ENCODE results near the gene G6PD. TPM values are rescaled to one million over a fixed set of nuclear protein-coding genes. Genes with fewer than 3 reads are reported as not detected.

G6PD gene
- total RNA-seq, 1 donor from 2014 or later: 20.0 TPM

GRCh38 chrX:154513716-154514115 is 32.9 kb downstream of the G6PD start:
- Histone ChIP-seq H3K4me3 (ENCODE audit: low read depth, low read length) (no peak overlapping the region), H3K27me3 (ENCODE audit: control insufficient read depth, insufficient read depth, low read length) (no peaks in the 10 kb centered on the region), H3K36me3 (ENCODE audit: control insufficient read depth, insufficient read depth, low read length) (peaks cover 2% of the 10 kb centered on the region)
- FAIRE-seq (no peak), DNase-seq (ENCODE audit: low read depth) (no peak)
- TF ChIP-seq, protein P1, sequence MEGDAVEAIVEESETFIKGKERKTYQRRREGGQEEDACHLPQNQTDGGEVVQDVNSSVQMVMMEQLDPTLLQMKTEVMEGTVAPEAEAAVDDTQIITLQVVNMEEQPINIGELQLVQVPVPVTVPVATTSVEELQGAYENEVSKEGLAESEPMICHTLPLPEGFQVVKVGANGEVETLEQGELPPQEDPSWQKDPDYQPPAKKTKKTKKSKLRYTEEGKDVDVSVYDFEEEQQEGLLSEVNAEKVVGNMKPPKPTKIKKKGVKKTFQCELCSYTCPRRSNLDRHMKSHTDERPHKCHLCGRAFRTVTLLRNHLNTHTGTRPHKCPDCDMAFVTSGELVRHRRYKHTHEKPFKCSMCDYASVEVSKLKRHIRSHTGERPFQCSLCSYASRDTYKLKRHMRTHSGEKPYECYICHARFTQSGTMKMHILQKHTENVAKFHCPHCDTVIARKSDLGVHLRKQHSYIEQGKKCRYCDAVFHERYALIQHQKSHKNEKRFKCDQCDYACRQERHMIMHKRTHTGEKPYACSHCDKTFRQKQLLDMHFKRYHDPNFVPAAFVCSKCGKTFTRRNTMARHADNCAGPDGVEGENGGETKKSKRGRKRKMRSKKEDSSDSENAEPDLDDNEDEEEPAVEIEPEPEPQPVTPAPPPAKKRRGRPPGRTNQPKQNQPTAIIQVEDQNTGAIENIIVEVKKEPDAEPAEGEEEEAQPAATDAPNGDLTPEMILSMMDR (IDR thresholded peaks at IDR 0.05; ENCODE audit: insufficient read depth, low read length, severe bottlenecking): no peak

DNA sequence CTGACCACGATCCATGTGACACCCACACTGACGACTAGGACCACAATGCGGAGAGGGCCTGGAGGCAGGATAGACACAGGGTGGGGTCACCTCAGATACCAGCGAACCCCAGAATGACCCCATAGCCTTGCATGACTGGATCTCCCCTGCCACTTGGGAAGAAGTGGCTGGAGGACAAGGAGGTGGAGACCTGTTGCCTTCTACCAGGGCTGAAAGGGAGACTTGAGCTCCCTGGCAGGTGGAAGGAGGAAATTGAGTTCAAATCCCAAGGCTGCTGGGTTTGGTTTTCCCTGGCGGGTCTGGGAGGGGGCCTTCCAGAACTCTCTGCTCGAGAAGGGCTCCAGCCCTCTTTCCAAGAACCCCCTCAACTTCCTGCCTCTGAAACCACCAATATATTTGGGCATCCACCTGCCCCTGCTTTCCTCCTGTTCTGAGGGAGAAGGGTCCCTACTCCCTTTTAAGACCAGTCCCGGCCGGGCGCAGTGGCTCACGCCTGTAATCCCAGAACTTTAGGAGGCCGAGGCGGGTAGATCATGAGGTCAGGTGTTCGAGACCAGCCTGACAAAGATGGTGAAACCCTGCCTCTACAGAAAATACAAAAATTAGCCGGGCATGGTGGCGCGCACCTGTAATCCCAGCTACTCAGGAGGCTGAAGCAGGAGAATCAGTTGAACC is 33.6 kb downstream of the G6PD start:
- Histone ChIP-seq H3K4me3 (ENCODE audit: low read depth, low read length) (no peak overlapping the region), H3K36me3 (ENCODE audit: control insufficient read depth, insufficient read depth, low read length) (peaks cover 3% of the 10 kb centered on the region), H3K27me3 (ENCODE audit: control insufficient read depth, insufficient read depth, low read length) (no peaks in the 10 kb centered on the region)
- DNase-seq (ENCODE audit: low read depth) (no peak), FAIRE-seq (no peak)
- TF ChIP-seq, protein P1 (IDR thresholded peaks at IDR 0.05; ENCODE audit: insufficient read depth, low read length, severe bottlenecking): no peak

DNA sequence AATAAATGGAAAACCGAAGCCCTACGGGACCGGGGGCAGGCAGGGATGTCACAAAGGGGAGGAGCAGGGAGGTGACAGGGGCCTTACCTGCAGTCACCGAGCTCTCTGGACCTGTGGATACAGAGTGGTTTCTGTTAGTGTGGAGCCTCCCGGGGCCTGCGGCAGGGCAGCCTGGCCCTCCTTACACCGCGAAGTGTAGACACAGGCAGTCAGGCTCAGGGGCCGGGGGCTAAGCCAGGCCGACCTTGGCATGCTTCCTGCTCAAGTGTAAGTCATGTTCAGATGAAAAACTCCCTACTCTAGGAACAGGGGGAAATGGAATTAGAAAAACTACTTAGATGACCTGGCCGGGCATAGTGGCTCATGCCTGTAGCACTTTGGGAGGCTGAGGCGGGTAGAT is 34.9 kb downstream of the G6PD start:
- TF ChIP-seq, protein P1 (IDR thresholded peaks at IDR 0.05; ENCODE audit: insufficient read depth, low read length, severe bottlenecking): no peak
- DNase-seq (ENCODE audit: low read depth) (no peak), FAIRE-seq (no peak)
- Histone ChIP-seq H3K36me3 (ENCODE audit: control insufficient read depth, insufficient read depth, low read length) (peaks cover 3% of the 10 kb centered on the region), H3K27me3 (ENCODE audit: control insufficient read depth, insufficient read depth, low read length) (no peaks in the 10 kb centered on the region), H3K4me3 (ENCODE audit: low read depth, low read length) (no peak overlapping the region)

- DNase-seq (ENCODE audit: low read depth): no peak
- Histone ChIP-seq H3K36me3 (ENCODE audit: control insufficient read depth, insufficient read depth, low read length) (peaks cover 3% of the 10 kb centered on the region), H3K27me3 (ENCODE audit: control insufficient read depth, insufficient read depth, low read length) (no peaks in the 10 kb centered on the region), H3K4me3 (ENCODE audit: low read depth, low read length) (no peak overlapping the region)
- TF ChIP-seq, protein P1 (IDR thresholded peaks at IDR 0.05; ENCODE audit: insufficient read depth, low read length, severe bottlenecking): no peak
- no peak for FAIRE-seq
Measured at GRCh38 chrX:154509455-154509854, 37.2 kb downstream of the G6PD start.

DNA sequence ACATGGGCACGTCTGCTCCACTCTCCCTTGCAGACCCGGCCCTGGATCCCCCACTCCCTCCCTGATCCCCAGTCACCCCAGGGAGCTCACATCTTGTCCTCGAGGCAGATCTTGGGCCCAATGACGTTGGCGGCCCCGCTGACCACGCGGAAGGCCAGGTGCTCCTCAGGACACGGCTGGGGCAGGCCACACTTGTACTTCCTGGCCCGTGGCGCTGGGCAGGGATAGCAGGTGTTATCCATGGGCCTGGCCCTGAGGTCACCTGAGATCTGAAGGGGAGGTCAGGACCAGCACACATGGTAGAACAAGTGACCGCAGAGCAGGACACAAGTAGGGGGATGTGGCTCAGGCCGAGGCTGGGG is 38.3 kb downstream of the G6PD start:
- Histone ChIP-seq H3K36me3 (ENCODE audit: control insufficient read depth, insufficient read depth, low read length) (peaks cover 3% of the 10 kb centered on the region), H3K4me3 (ENCODE audit: low read depth, low read length) (no peak overlapping the region), H3K27me3 (ENCODE audit: control insufficient read depth, insufficient read depth, low read length) (no peaks in the 10 kb centered on the region)
- no peak for DNase-seq (ENCODE audit: low read depth)
- no peak for FAIRE-seq
- TF ChIP-seq, protein P1 (IDR thresholded peaks at IDR 0.05; ENCODE audit: insufficient read depth, low read length, severe bottlenecking): no peak
